Endothelial cell of umbilical vein (primary cell): ENCODE results near the gene POLA1. TPM values are rescaled to one million over a fixed set of nuclear protein-coding genes. Genes with fewer than 3 reads are reported as not detected.

Source experiments
- BruUV-seq: library from RNA; stranded (reverse); fragments of 400-500 nt; replicated peaks from 2 replicates; lab custom pipeline; 2021; lab: Mats Ljungman, UMichigan
- CTCF ChIA-PET: fragments of 300-600, 350-600 bp; sonication (Branson Sonifier 250); formaldehyde crosslinking; loops from one replicate; lab custom pipeline; 2021; ENCODE audit warnings: antibody characterized with exemption, inconsistent platforms; lab: Charles Lee
- POLR2A ChIA-PET: fragments of 300-600, 350-600 bp; sonication (Branson Sonifier 250); formaldehyde crosslinking; loops from one replicate; lab custom pipeline; 2021; ENCODE audit warnings: antibody characterized with exemption, inconsistent platforms; lab: Charles Lee
- DNase-seq: peaks from one replicate; pipeline ENCODE4 v3.0.0-alpha.2; 2011; ENCODE audit warnings: low read depth, low spot score
- FAIRE-seq: peaks from 2 replicates; lab custom pipeline; 2011; peaks lifted over from hg19 to GRCh38; lab: Jason Lieb, UNC
- H2AFZ ChIP-seq: 2 replicates; pipeline ENCODE4 v1.6.0; 2012; ENCODE audit warnings: low read depth, low read length, control low read depth, inconsistent platforms
- H3K27ac ChIP-seq: 2 replicates; pipeline ENCODE4 v1.5.1; 2011; ENCODE audit warnings: low read depth, mild to moderate bottlenecking, control low read depth, low read length, moderate library complexity; ENCODE audit not compliant: insufficient read depth
- H3K27me3 ChIP-seq, 2 experiments: 2 replicates each; pipeline versions ENCODE4 v1.6.0 to v1.6.1; 2011; ENCODE audit warnings: low read length in 2 of 2, mixed read lengths in 1 of 2; ENCODE audit not compliant: control insufficient read depth in 2 of 2, insufficient read depth in 2 of 2
- H3K36me3 ChIP-seq, 2 experiments: 2 replicates in 1 of 2; 3 replicates in 1 of 2; pipeline ENCODE4 v1.5.1; 2011; ENCODE audit warnings: low read length in 2 of 2, mild to moderate bottlenecking in 1 of 2, moderate library complexity in 1 of 2; ENCODE audit not compliant: control insufficient read depth in 2 of 2, insufficient read depth in 2 of 2; ENCODE audit errors: extremely low read depth in 1 of 2
- H3K4me1 ChIP-seq: 3 replicates; pipeline ENCODE4 v1.5.1; 2011; ENCODE audit warnings: mild to moderate bottlenecking, low read length; ENCODE audit not compliant: control insufficient read depth, insufficient read depth; ENCODE audit errors: extremely low read depth
- H3K4me2 ChIP-seq: 2 replicates; pipeline ENCODE4 v1.6.1; 2011; ENCODE audit warnings: low read length, control low read depth, mixed read lengths; ENCODE audit not compliant: insufficient read depth
- H3K4me3 ChIP-seq, 3 experiments: fragments of 200-600 bp in 1 of 3; sonication (generic), shearing (Covaris generic) in 1 of 3; replicated peaks in 1 of 3; 2 replicates each; pipeline ENCODE4 v1.5.1; 2011 to 2016; ENCODE audit warnings: control low read depth in 3 of 3, low read length in 3 of 3, mild to moderate bottlenecking in 2 of 3, inconsistent platforms in 1 of 3, low read depth in 1 of 3, moderate library complexity in 1 of 3; ENCODE audit not compliant: insufficient read depth in 1 of 3
- H3K79me2 ChIP-seq: 2 replicates; pipeline ENCODE4 v1.6.0; 2012; ENCODE audit warnings: low read length, inconsistent platforms; ENCODE audit not compliant: control insufficient read depth, insufficient read depth
- H3K9ac ChIP-seq: replicated peaks from 2 replicates; pipeline ENCODE3; 2011; ENCODE audit warnings: low read length, control low read depth; ENCODE audit not compliant: insufficient read depth; ENCODE audit errors: extremely low read depth
- H3K9me1 ChIP-seq: replicated peaks from 3 replicates; pipeline ENCODE4 v1.6.0; 2011; ENCODE audit warnings: mild to moderate bottlenecking, low read length; ENCODE audit not compliant: control insufficient read depth, insufficient read depth; ENCODE audit errors: extremely low read depth
- H3K9me3 ChIP-seq: replicated peaks from 2 replicates; pipeline ENCODE4 v1.5.1; 2012; ENCODE audit warnings: low read length, inconsistent platforms; ENCODE audit not compliant: control insufficient read depth, insufficient read depth
- H4K20me1 ChIP-seq: replicated peaks from 2 replicates; pipeline ENCODE3; 2011; ENCODE audit warnings: mild to moderate bottlenecking, low read length; ENCODE audit not compliant: control insufficient read depth, insufficient read depth; ENCODE audit errors: extremely low read depth
- EZH2 ChIP-seq: IDR thresholded peaks from 2 replicates; pipeline ENCODE4 v1.6.1; 2012; ENCODE audit warnings: borderline replicate concordance, low read depth, mild to moderate bottlenecking, moderate library complexity, low read length, inconsistent platforms; ENCODE audit not compliant: severe bottlenecking
- FOS ChIP-seq: IDR thresholded peaks from 2 replicates; pipeline ENCODE4 v1.6.1; 2011; ENCODE audit warnings: mild to moderate bottlenecking, low read length, moderate library complexity, borderline replicate concordance; ENCODE audit not compliant: insufficient read depth
- GATA2 ChIP-seq: IDR thresholded peaks from 2 replicates; pipeline ENCODE4 v1.7.0; 2011; ENCODE audit warnings: low read depth, mild to moderate bottlenecking, moderate library complexity, mixed read lengths, low read length; ENCODE audit not compliant: insufficient read length, insufficient read depth
- JUN ChIP-seq: IDR thresholded peaks from 2 replicates; pipeline ENCODE4 v1.6.1; 2011; ENCODE audit warnings: borderline replicate concordance, low read depth; ENCODE audit not compliant: insufficient read length, insufficient read depth
- MYC ChIP-seq: IDR thresholded peaks from one replicate; pipeline ENCODE4 v1.6.1; 2011; ENCODE audit warnings: mild to moderate bottlenecking, low read depth, low read length
- POLR2A ChIP-seq: IDR thresholded peaks from 2 replicates; pipeline ENCODE4 v1.6.1; 2012; ENCODE audit warnings: low read depth, mild to moderate bottlenecking, control low read depth, low read length
- POLR2AphosphoS5 ChIP-seq: IDR thresholded peaks from 2 replicates; pipeline ENCODE4 v1.6.1; 2012; ENCODE audit warnings: low read depth, mild to moderate bottlenecking, control low read depth, low read length, moderate library complexity; ENCODE audit not compliant: insufficient read depth
- dilution Hi-C: fragments of 300-500 bp; cut with MboI; formaldehyde crosslinking; loops from one replicate; pipeline ENCODE4 v1.15.0; 2019; ENCODE audit warnings: low sequenced_read_pairs; ENCODE audit not compliant: extremely low pct_ligation_motif_present
- intact Hi-C: fragments of 100-400 bp; cut with micrococcal nuclease; formaldehyde crosslinking; loops from one replicate; pipeline ENCODE4 v1.10.0; 2022
- polyA plus RNA-seq, 4 experiments: library from polyadenylated mRNA; depleted of rRNA in 3 of 4; stranded (reverse) in 3 of 4; unstranded in 1 of 4; fragments of >200 nt; gene quantifications; 2 replicates each; pipeline versions ENCODE4 v1.2.1 to v1.2.3, GENCODE V29; 2011 to 2012; ENCODE audit warnings: missing spikeins in 1 of 4
- total RNA-seq: library from RNA; stranded (reverse); gene quantifications from 2 replicates; pipeline ENCODE4 v1.2.3, GENCODE V29; 2021
- TF ChIP-seq, protein P1 (sequence below): IDR thresholded peaks from 2 replicates; pipeline ENCODE4 v1.6.1; 2011; ENCODE audit not compliant: insufficient read depth, insufficient read length
- TF ChIP-seq, protein P2 (sequence below), 2 donors: IDR thresholded peaks; 1 replicate in 1 of 2; 2 replicates in 1 of 2; pipeline ENCODE4 v1.5.1; 2011; ENCODE audit warnings: low read length in 2 of 2, mild to moderate bottlenecking in 2 of 2, moderate library complexity in 2 of 2, control low read depth in 1 of 2, inconsistent platforms in 1 of 2, low read depth in 1 of 2; ENCODE audit not compliant: insufficient read depth in 1 of 2; ENCODE audit errors: extremely low read depth in 1 of 2

POLA1 gene
- total and polyA plus RNA-seq, 2 donors (not counting 3 experiments of a cell fraction or from before 2014, with no cell fraction given), result 1.8 to 18.6 TPM

DNA sequence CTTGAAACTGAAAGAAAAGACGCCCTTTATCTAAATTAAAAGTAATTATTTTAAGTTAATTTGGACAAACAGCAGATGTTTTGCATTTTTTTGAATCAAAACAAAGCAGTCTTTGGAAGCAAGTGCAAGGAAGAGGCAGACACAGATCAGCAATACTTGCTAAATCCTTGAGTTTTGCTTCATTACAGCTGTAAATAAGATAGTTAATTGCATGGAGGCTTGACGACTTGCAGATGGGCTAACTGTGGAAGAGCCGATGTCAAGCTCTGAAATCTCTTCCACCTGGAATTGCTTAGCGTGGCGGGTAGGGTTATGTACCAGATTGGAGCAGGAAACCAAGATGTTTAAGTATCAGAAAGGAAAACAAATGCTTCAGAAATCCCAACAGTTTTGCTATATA is 148.8 kb downstream of the POLA1 start:
- ChIA-PET CTCF (interaction anchor here (1.4 kb wide), 1 partner anchor 174 kb away, joined by 3 read pairs; the partner anchor contains the start of gene ARX), POLR2A (no interaction called here)
- Histone ChIP-seq H3K4me2 (no peak overlapping the region), H3K9me1 (no peaks in the 10 kb centered on the region), H3K4me1 (no peaks in the 10 kb centered on the region), H3K9ac (no peak overlapping the region), H2AFZ (no peak overlapping the region), H3K27me3 (no peaks in the 10 kb centered on the region), H3K36me3 (no peaks in the 10 kb centered on the region), H4K20me1 (no peaks in the 10 kb centered on the region), H3K9me3 (no peaks in the 10 kb centered on the region), H3K4me3 (no peak overlapping the region), H3K27ac (no peak overlapping the region), H3K79me2 (no peaks in the 10 kb centered on the region)
- TF ChIP-seq EZH2, result no peak
- no peak for TF ChIP-seq FOS
- TF ChIP-seq, protein P1, sequence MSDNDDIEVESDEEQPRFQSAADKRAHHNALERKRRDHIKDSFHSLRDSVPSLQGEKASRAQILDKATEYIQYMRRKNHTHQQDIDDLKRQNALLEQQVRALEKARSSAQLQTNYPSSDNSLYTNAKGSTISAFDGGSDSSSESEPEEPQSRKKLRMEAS, result no peak
- TF ChIP-seq, protein P2, sequence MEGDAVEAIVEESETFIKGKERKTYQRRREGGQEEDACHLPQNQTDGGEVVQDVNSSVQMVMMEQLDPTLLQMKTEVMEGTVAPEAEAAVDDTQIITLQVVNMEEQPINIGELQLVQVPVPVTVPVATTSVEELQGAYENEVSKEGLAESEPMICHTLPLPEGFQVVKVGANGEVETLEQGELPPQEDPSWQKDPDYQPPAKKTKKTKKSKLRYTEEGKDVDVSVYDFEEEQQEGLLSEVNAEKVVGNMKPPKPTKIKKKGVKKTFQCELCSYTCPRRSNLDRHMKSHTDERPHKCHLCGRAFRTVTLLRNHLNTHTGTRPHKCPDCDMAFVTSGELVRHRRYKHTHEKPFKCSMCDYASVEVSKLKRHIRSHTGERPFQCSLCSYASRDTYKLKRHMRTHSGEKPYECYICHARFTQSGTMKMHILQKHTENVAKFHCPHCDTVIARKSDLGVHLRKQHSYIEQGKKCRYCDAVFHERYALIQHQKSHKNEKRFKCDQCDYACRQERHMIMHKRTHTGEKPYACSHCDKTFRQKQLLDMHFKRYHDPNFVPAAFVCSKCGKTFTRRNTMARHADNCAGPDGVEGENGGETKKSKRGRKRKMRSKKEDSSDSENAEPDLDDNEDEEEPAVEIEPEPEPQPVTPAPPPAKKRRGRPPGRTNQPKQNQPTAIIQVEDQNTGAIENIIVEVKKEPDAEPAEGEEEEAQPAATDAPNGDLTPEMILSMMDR (IDR thresholded peaks at IDR 0.05; ENCODE audit: extremely low read depth in 1 of 2, insufficient read depth in 1 of 2, low read depth in 1 of 2, low read length in 2 of 2), result no peak
- no peak for TF ChIP-seq MYC
- TF ChIP-seq POLR2AphosphoS5, result no peak
- TF ChIP-seq JUN, result no peak
- TF ChIP-seq GATA2, result no peak
- TF ChIP-seq POLR2A, result no peak
- no peak for FAIRE-seq
- BruUV-seq, result no TSS peak
- dilution Hi-C loops, result no loop called here
- intact Hi-C loops, result no loop called here
- DNase-seq, result no peak
